HuH-7 (cell line): Measurements from ENCODE around the gene LCE1A.

Experiments used
- DNase-seq: peaks from one replicate; pipeline ENCODE4 v3.0.0; 2011; ENCODE audit warnings: low spot score

The LCE1A gene

GRCh38 chr1:152870831-152871730 is 43.8 kb downstream of the LCE1A start:
- peak; percentile 26 for DNase-seq

- no peak for DNase-seq
Measured at GRCh38 chr1:152871731-152872126, 44.5 kb downstream of the LCE1A start.

- no peak for DNase-seq
Measured at GRCh38 chr1:152873495-152873894, 46.2 kb downstream of the LCE1A start.

- DNase-seq: no peak
Measured at GRCh38 chr1:152876827-152877226, 49.6 kb downstream of the LCE1A start.
